GM19328 (cell line): ENCODE measurements around the gene PIAS1.
"Not testable (repeated sequence)": the region's sequence is repeated elsewhere in the genome, so short reads cannot be mapped to it uniquely, and the experiment has no call there.

Experiments used
- ATAC-seq: cut with Tn5 transposase; IDR thresholded peaks from one replicate; pipeline ENCODE4 v1.9.1; 2021; ENCODE audit warnings: mild to moderate bottlenecking, moderate library complexity; ENCODE audit not compliant: unreplicated experiment

The PIAS1 gene

GRCh38 chr15:68200016-68200861 lies 146.1 kb downstream of the PIAS1 start:
- no peak for ATAC-seq

- no peak for ATAC-seq
Measured at GRCh38 chr15:68201153-68201878, 147.2 kb downstream of the PIAS1 start.

DNA sequence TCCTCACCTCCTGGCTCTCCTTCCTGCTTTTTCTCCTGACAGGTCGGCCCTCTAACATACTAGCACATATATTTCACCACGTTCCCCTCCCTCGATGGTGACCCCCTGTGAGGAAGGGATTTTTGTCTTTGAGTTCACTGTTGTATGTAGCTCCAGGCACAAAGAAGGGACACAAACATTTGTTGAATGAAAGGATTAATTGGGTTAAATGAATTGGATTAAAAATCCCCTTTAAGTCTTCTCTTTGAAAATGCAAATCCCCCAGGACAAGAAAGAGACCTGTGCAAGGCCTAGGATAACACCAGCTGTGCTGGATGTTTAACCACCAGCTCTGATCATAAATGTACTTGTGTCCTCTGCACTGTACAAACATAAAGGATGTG lies 147.8 kb downstream of the PIAS1 start:
- ATAC-seq = no peak

GRCh38 chr15:68202994-68203393 lies 148.9 kb downstream of the PIAS1 start:
- not testable (repeated sequence) for ATAC-seq

DNA sequence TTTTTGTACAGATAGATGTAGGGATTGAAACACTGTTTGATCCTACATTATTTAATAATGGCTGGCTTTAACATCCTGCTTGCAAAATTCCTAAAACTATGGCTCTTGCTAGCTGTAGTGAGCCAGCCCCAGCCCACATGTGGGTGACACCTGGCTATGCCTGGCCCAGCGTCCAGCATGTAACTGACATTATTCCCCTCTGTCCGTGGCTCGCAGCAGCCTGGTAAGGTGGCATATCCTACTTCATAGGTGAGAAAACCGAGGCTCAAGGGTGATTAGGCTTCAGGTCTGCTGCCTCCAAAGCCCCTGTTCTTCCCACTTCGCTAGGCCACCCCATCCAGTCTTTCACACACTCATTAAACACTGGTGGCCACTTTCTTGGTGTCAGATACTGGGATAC lies 149.4 kb downstream of the PIAS1 start:
- no peak for ATAC-seq

DNA sequence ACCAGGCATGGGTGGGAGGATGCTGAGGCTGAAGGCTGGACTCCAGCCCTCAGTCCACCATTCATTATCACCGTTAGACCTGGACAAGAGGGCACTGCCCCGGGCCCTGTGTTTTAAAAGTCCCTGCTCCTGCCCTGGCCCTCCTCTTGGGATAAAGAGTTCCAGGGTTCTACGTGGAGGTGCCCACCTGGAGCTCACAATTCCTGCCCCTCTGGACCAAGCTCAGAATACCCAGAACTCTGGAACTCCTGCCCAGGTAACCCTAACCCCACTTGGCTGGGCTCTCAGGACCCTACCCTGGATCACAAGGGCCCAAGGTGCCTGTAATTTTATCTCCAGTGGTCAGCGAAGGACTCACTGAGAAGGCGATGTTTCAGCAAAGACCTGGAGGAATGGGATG lies 149.8 kb downstream of the PIAS1 start:
- ATAC-seq = no peak

- no peak for ATAC-seq
Measured at GRCh38 chr15:68204361-68204760, 150.2 kb downstream of the PIAS1 start.

GRCh38 chr15:68204776-68205557 lies 150.9 kb downstream of the PIAS1 start, which contains the start of gene CALML4:
TSS of gene CALML4 (minus strand) at chr15:68205332. CDS start at chr15:68205247, 85 bp downstream.
- no peak for ATAC-seq

DNA sequence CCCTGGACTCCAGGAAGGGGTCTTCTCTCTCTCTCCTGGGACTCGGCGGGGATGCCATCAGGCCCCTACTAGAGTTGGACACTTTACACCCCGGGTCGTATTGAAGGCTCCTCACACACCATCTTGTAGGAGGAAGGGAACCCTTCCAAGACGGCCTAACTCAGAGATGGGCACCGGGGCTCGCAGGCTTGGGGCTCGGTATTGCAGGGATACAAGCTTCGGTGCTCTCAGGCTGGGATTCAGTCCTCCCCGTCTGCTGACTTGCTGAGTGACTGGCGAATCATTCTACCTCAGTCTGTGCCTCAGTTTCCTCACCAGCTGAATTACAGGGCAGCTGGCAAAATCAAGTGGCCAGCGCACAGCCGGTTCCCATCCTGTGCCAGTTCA lies 151.4 kb downstream of the PIAS1 start:
- no peak for ATAC-seq

- no peak for ATAC-seq
Measured at GRCh38 chr15:68205954-68206539, 151.9 kb downstream of the PIAS1 start.

DNA sequence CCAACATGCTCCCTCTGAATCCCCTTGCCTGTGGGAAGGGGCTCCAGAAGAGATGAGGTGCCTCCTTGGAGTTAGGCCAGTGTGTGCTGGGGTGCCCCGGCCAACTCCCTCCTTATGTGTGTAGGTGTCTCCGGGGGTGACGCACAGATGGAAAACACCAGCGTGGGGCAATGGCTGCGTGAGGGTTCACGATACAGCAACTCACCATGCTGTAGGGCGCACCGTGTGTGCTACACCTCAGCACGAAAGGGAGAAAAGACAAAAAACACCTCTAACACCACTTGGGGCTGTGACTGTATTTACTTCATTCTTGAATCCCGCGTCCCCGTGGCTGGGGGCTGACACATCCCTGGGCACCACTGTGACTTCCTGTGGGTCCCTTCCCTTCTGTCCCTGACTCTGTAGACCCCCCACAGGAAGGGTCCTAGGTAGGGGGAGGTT lies 152.6 kb downstream of the PIAS1 start:
- ATAC-seq = no peak

GRCh38 chr15:68207176-68207935 lies 153.2 kb downstream of the PIAS1 start:
- ATAC-seq = no peak

DNA sequence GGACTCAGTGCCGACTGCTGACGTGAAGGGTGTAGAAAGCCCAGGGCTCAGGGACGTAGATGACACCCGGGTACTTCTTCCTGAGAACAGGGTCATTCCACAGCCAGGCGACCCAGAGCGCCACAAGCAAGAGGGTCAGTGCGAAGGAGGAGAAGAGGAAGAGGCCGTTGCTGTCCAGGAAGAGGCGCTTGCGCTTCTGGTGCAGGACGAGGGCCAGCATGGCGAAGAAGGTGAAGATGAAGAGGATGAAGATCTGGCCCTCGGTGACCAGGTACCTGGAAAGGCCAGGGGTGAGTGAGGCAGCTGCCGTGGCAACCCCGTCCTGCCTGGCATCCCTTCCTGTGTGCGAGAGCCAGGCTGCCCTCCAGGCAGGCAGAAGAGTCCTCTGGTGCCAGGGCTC lies 154.0 kb downstream of the PIAS1 start:
- no peak for ATAC-seq

DNA sequence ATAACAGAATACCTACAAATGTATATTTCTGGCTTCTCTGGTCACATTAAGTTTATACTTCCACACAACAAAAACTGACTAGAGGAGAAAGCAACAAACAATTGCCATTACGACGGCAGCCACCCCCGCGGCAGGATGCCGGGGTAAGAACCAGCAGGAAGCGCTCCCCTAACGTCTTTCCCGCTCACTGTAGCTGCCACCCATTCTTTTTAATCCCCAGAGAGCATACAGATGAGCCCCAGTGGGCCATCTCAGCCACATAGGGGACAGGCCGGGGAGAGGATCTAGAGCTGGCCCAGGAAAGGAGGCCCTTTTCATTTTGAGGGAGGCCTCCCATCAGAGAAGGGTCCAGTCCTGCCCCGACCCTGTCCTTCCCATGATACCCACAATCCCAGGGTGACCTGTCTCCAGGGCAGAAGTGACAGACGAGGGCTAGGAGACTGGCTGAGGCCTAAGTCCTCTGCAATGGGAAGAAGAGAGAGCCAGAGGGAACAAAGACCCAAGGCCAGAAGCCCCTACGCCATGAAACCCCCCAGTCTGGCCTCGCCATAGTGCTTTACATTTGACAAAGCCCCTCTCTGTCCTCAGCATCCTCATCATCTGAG lies 154.6 kb downstream of the PIAS1 start:
- ATAC-seq = no peak

DNA sequence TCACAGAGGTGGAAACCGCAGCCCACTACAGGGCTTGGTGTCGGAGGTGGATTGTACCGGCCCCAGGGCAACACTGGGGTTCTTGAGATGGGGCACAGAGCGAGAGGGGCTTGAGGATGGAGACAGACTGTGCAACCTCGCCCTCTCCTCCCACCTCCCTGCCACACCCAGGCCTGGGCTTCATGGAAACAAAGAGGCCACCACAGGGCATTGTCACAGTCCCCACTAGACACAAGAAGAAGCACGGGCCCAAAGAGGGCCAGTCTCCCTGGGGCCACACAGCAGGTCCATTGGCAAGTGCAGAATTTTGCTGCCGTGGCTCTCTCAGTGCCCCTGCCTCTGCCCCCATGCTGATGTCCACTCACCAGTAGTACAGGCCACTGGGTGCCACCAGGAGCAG lies 155.2 kb downstream of the PIAS1 start:
- ATAC-seq = no peak

DNA sequence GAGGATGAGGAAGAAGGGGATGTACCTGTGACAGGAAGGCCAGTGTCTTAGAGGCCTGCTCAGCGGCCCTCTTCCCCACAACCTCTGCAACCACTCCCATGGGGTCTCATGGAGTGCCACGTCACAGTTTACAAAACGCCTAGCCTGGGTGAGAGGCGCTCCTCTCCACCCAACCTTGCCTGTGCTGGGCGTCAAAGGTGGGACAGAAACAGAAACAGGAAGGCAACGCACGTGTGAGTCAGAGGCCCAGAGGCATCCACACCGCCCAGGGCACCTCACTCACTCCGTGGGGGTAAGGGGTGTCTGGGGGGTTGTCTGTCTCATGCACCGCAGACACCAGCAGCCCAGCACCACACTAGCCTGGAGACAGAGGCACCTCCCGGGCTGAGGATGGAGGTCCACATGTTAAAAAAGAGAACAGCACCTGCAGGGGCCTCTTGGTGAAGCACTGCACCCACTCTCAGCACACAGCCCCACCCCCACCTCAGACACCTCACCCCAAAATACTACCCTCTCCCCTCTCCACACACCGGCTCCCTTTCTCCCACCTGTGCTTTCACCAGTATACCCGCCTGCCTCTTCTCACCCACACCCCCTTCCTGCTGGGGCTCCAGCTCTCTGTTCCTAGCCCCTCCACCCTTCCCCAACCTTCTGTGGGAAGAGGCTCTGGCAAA lies 155.8 kb downstream of the PIAS1 start:
- ATAC-seq = no peak

DNA sequence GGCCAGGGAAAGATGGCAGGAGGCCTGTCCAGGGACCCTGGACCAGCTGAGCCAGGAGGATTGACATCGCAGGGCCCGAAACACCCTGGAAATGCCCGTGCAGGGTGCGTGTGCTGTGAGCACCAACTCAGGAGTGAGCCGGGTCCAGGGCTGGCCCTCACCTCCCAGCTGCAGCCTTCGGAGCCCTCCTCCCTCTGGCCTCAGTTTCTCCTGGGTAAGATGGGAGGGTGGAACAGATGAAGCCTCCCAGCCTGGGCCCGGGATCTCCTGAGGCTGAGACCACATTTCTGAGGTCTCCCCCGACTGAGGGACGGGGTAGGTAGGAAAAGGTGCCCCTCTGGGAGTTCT lies 156.3 kb downstream of the PIAS1 start:
- ATAC-seq = no peak

DNA sequence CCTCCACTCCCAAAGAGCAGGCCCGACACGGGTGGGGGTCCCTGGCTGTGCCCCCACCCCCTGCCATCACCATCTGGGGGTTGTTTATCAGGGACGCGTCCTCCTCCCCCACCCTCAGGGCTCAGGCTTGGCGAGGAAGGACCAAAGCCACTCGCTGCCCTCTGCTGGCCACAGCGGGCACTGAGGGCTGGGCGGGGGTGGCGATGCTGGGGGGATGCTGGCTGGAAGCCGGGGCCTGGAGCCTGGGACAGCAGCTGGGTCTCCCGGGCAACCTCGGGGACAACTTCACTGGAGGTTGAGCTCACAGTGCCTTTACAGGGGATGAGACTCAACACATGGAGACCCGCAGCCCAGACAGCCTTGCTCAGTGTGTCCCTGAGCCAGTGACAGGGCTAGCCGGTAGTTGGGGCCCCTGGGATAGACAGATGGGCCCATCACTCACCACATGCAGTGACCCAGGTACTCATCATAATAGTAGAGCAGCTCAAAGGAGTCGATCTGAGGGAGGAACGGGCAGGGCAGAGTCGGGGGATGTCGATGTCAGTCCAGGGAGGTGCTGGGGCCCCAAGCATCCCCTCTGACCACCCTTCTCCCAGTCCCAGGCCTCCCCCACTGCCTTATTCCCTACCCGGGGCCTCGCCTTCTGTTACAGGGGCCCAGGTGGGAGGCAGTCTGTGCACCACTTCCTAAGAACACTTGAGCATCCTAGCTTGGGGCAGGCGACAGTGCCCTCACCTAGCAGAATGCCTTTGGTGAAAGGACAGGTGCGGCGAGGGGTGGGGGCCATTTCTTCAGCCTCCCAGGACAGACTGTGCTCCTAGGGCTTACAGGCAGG lies 156.9 kb downstream of the PIAS1 start:
- no peak for ATAC-seq
